HepG2 (cell line): Measurements from ENCODE around the gene HDGF. TPM values are rescaled to one million over a fixed set of nuclear protein-coding genes. Genes with fewer than 3 reads are reported as not detected.

Source experiments
- ATAC-seq: fragments of 200-7000 bp; cut with Tn5 transposase; 3 replicates; pipeline ENCODE4 v1.9.1; 2020; ENCODE audit warnings: mild to moderate bottlenecking, moderate library complexity
- BruUV-seq: library from RNA; stranded (reverse); fragments of 400-500 nt; replicated peaks from 2 replicates; lab custom pipeline; 2021; lab: Mats Ljungman, UMichigan
- CTCF ChIA-PET: fragments of 300-600 bp; formaldehyde crosslinking; extraction: SDS; loops from one replicate; lab custom pipeline; 2021; ENCODE audit warnings: low total read pairs, inconsistent platforms, low intra/inter-chr PET ratio; lab: Yijun Ruan, JAX
- POLR2A ChIA-PET: fragments of 350-600 bp; sonication (Branson Sonifier 250); formaldehyde crosslinking; loops from one replicate; lab custom pipeline; 2020; ENCODE audit warnings: antibody characterized with exemption, inconsistent platforms; lab: Yijun Ruan, JAX
- DNase-seq: peaks from one replicate; pipeline ENCODE4 v3.0.0-alpha.2; 2015; ENCODE audit warnings: low spot score
- FAIRE-seq: peaks from 3 replicates; lab custom pipeline; 2011; peaks lifted over from hg19 to GRCh38; lab: Jason Lieb, UNC
- H2AFZ ChIP-seq: one replicate; pipeline ENCODE4 v1.6.1; 2011; ENCODE audit warnings: low read length, inconsistent platforms
- H3K27ac ChIP-seq: fragments of 300-600 bp; 3 replicates; pipeline ENCODE4 v1.8.0; 2011; ENCODE audit warnings: mixed run types, mild to moderate bottlenecking, mixed read lengths, low read length, inconsistent platforms; ENCODE audit not compliant: insufficient read depth; ENCODE audit errors: extremely low read length
- H3K27me3 ChIP-seq, 2 experiments: fragments of 200-600 bp in 1 of 2; 2 replicates in 1 of 2; 3 replicates in 1 of 2; pipeline versions ENCODE4 v1.6.0 to v1.8.0; 2011; ENCODE audit warnings: low read length in 2 of 2, mild to moderate bottlenecking in 2 of 2, moderate library complexity in 2 of 2, inconsistent platforms in 1 of 2; ENCODE audit not compliant: insufficient read depth in 2 of 2, control insufficient read depth in 1 of 2
- H3K36me3 ChIP-seq, 2 experiments: fragments of 200-600 bp in 1 of 2; replicated peaks in 1 of 2; 2 replicates in 1 of 2; 3 replicates in 1 of 2; pipeline versions ENCODE4 v1.5.1 to v1.8.0; 2011; ENCODE audit warnings: low read length in 2 of 2, inconsistent platforms in 1 of 2; ENCODE audit not compliant: insufficient read depth in 2 of 2, control insufficient read depth in 1 of 2
- H3K4me1 ChIP-seq: 2 replicates; pipeline ENCODE4 v1.5.1; 2012; ENCODE audit warnings: low read length, inconsistent platforms; ENCODE audit not compliant: insufficient read depth
- H3K4me2 ChIP-seq: 2 replicates; pipeline ENCODE4 v1.6.0; 2011; ENCODE audit warnings: low read depth, low read length, inconsistent platforms
- H3K4me3 ChIP-seq, 3 experiments: fragments of 200-600 bp in 1 of 3; sonication (generic), shearing (Covaris generic) in 1 of 3; replicated peaks in 1 of 3; 2 replicates each; pipeline ENCODE4 v1.5.1; 2011 to 2016; ENCODE audit warnings: low read length in 3 of 3, inconsistent platforms in 2 of 3, low read depth in 2 of 3, mild to moderate bottlenecking in 2 of 3, control low read depth in 1 of 3, mixed read lengths in 1 of 3; ENCODE audit not compliant: insufficient read depth in 1 of 3
- H3K79me2 ChIP-seq: one replicate; pipeline ENCODE4 v1.6.1; 2011; ENCODE audit warnings: low read length, inconsistent platforms; ENCODE audit not compliant: insufficient read depth
- H3K9ac ChIP-seq: 2 replicates; pipeline ENCODE4 v1.6.0; 2011; ENCODE audit warnings: mild to moderate bottlenecking, low read depth, low read length, inconsistent platforms; ENCODE audit not compliant: insufficient read depth
- H3K9me3 ChIP-seq: 2 replicates; pipeline ENCODE4 v1.5.1; 2012; ENCODE audit warnings: mild to moderate bottlenecking, low read length
- H4K20me1 ChIP-seq: 2 replicates; pipeline ENCODE4 v1.6.0; 2011; ENCODE audit warnings: inconsistent platforms, mild to moderate bottlenecking, low read length, moderate library complexity; ENCODE audit not compliant: insufficient read depth
- CREB1 ChIP-seq, 2 experiments: fragments of 450-650 bp in 1 of 2; IDR thresholded peaks; 2 replicates each; pipeline ENCODE4 v1.6.1; 2016 to 2017; ENCODE audit warnings: control low read depth in 1 of 2, mild to moderate bottlenecking in 1 of 2, missing compliant biosample characterization in 1 of 2, missing genetic modification characterization in 1 of 2
- E2F2 ChIP-seq: sonication (generic); formaldehyde crosslinking; IDR thresholded peaks from 2 replicates; pipeline ENCODE4 v1.4.0; 2020; ENCODE audit warnings: missing genetic modification reagents, borderline replicate concordance
- IKZF4 ChIP-seq: sonication (generic); formaldehyde crosslinking; IDR thresholded peaks from 2 replicates; pipeline ENCODE4 v1.5.1; 2020; ENCODE audit warnings: borderline replicate concordance, mild to moderate bottlenecking, low read depth, missing genetic modification reagents; ENCODE audit errors: not compliant biosample characterization
- ISL2 ChIP-seq: sonication (generic); formaldehyde crosslinking; IDR thresholded peaks from 2 replicates; pipeline ENCODE4 v1.5.0; 2020; ENCODE audit warnings: missing genetic modification reagents
- JUN ChIP-seq: sonication (generic); formaldehyde crosslinking; IDR thresholded peaks from 2 replicates; pipeline ENCODE4 v1.4.0; 2020; ENCODE audit warnings: mild to moderate bottlenecking, missing genetic modification reagents
- KLF13 ChIP-seq: sonication (generic); formaldehyde crosslinking; IDR thresholded peaks from 2 replicates; pipeline ENCODE4 v1.4.0; 2020; ENCODE audit warnings: mild to moderate bottlenecking, missing genetic modification reagents
- MAF1 ChIP-seq: sonication (generic); formaldehyde crosslinking; IDR thresholded peaks from 2 replicates; pipeline ENCODE4 v1.5.0; 2020; ENCODE audit warnings: missing genetic modification reagents, borderline replicate concordance
- NFYC ChIP-seq: IDR thresholded peaks from 2 replicates; pipeline ENCODE4 v1.6.1; 2016; ENCODE audit warnings: missing genetic modification reagents, missing compliant biosample characterization
- SRSF4 ChIP-seq: fragments of 200-400 bp; formaldehyde crosslinking; IDR thresholded peaks from one replicate; pipeline ENCODE4 v1.6.1; 2018; ENCODE audit warnings: mild to moderate bottlenecking, low read depth, low read length, moderate library complexity; ENCODE audit not compliant: poor library complexity, severe bottlenecking
- TCF7 ChIP-seq: sonication (generic); IDR thresholded peaks from 2 replicates; pipeline ENCODE4 v1.6.1; 2016; ENCODE audit warnings: antibody characterized with exemption, low read depth
- ZFYVE20 ChIP-seq: sonication (generic); formaldehyde crosslinking; IDR thresholded peaks from 2 replicates; pipeline ENCODE4 v1.8.0; 2023; ENCODE audit warnings: low read depth, mild to moderate bottlenecking, moderate library complexity, missing genetic modification reagents, borderline replicate concordance
- ZNF101 ChIP-seq: sonication (generic); formaldehyde crosslinking; IDR thresholded peaks from 2 replicates; pipeline ENCODE4 v1.4.0; 2020; ENCODE audit warnings: mild to moderate bottlenecking, low read depth, missing genetic modification reagents, borderline replicate concordance
- ZNF136 ChIP-seq: sonication (generic); formaldehyde crosslinking; IDR thresholded peaks from 2 replicates; pipeline ENCODE4 v1.8.1; 2022; ENCODE audit warnings: low read depth, mild to moderate bottlenecking, moderate library complexity, missing genetic modification reagents
- ZNF383 ChIP-seq: sonication (generic); formaldehyde crosslinking; IDR thresholded peaks from 2 replicates; pipeline ENCODE4 v1.4.0; 2020; ENCODE audit warnings: missing genetic modification reagents, mild to moderate bottlenecking, borderline replicate concordance
- ZNF563 ChIP-seq: sonication (generic); formaldehyde crosslinking; IDR thresholded peaks from 2 replicates; pipeline ENCODE4 v1.8.0; 2022; ENCODE audit warnings: mild to moderate bottlenecking, moderate library complexity, missing genetic modification reagents
- in situ Hi-C: cut with HindIII; loops from 2 replicates; pipeline ENCODE4 v1.10.0; 2017; ENCODE audit warnings: low pct_unique_long_range_greater_than_20kb; ENCODE audit not compliant: extremely low pct_ligation_motif_present
- intact Hi-C: fragments of 100-400 bp; cut with micrococcal nuclease; formaldehyde crosslinking; loops from one replicate; pipeline ENCODE4 v1.10.0; 2022; ENCODE audit not compliant: unreplicated experiment
- polyA plus RNA-seq, 8 experiments: library from polyadenylated mRNA; depleted of rRNA in 3 of 8; stranded (reverse) in 7 of 8; unstranded in 1 of 8; fragments of >200 nt; fragmentation: Illumina TruSeq in 4 of 8; extraction: Trizol in 4 of 8; gene quantifications; 2 replicates each; pipeline versions ENCODE4 v1.2.1 to v1.2.3, GENCODE V29; 2011 to 2016; ENCODE audit warnings: low read depth in 4 of 8, missing spikeins in 1 of 8, mixed read lengths in 1 of 8; ENCODE audit not compliant: insufficient read depth in 1 of 8
- total RNA-seq, 5 experiments: library from RNA; depleted of rRNA; stranded (reverse); fragments of >200 nt; fragmentation: Illumina TruSeq; extraction: Trizol; gene quantifications; 2 replicates each; pipeline ENCODE4 v1.2.3, GENCODE V29; 2016; ENCODE audit warnings: low read depth in 1 of 5
- TF ChIP-seq, protein P1 (sequence below): IDR thresholded peaks from 2 replicates; pipeline ENCODE4 v1.6.1; 2018; ENCODE audit warnings: missing genetic modification reagents, mild to moderate bottlenecking, missing compliant biosample characterization
- TF ChIP-seq, protein P2 (sequence below): IDR thresholded peaks from 2 replicates; pipeline ENCODE4 v1.4.0; 2020; ENCODE audit warnings: mild to moderate bottlenecking, missing genetic modification reagents

Gene HDGF
- total and polyA plus RNA-seq, 2 of the 13 experiments (the other 11 are each of a cell fraction or from before 2014, with no cell fraction given) = 156 to 196 TPM

DNA sequence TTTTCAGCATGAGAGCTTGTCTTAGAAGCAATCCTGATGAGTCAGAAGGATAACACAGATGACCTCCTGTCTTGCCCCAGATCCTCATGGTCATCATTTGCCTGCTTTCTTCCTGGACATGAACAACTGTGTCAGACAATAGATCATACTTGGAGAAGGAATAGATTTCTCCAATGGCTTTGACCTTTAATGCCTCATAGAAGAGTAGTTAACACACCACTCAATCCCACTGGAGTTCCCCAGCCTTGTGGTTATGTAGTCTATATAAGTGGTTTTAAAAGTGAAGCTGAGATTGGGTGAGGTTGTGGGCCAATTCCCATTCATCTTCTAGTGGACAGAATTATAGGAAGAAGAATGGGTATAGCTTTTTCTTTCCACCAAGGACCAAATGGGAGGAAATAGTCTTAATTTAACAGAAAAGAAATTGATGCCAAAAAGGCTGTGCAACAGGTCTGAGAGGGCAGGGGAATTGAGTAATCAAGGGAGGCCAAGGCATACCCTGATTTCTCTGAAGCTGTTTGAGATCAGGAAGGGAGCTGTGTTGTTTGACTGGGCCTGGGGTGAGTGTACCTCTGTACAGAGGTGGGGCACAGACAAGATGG is 30.2 kb upstream of the HDGF start:
- H3K27ac ChIP-seq = no peak overlapping the region
- POLR2A ChIA-PET = interaction anchor here (1.4 kb wide), 1 partner anchor 15 kb away, joined by 4 read pairs; the partner anchor contains the start of gene PRCC
- in situ Hi-C loops (no loop called here), intact Hi-C loops (no loop called here)
- no peak overlapping the region for H3K4me3 ChIP-seq
- H3K9ac ChIP-seq = no peak overlapping the region
- H3K4me1 ChIP-seq = no peaks in the 10 kb centered on the region
- no peaks in the 10 kb centered on the region for H3K27me3 ChIP-seq
- DNase-seq (no peak), ATAC-seq (no peak), FAIRE-seq (no peak)
- CTCF ChIA-PET = no interaction called here
- H2AFZ ChIP-seq = no peak overlapping the region
- H3K9me3 ChIP-seq = no peaks in the 10 kb centered on the region
- TSS peak; percentile 25 for BruUV-seq
- H3K79me2 ChIP-seq = peaks cover 37% of the 10 kb centered on the region
- H3K4me2 ChIP-seq = no peak overlapping the region
- H3K36me3 ChIP-seq = peaks cover 21 to 64% of the 10 kb centered on the region in 2 experiments; a peak in 4 of 5 replicates
- TF ChIP-seq, protein P1, sequence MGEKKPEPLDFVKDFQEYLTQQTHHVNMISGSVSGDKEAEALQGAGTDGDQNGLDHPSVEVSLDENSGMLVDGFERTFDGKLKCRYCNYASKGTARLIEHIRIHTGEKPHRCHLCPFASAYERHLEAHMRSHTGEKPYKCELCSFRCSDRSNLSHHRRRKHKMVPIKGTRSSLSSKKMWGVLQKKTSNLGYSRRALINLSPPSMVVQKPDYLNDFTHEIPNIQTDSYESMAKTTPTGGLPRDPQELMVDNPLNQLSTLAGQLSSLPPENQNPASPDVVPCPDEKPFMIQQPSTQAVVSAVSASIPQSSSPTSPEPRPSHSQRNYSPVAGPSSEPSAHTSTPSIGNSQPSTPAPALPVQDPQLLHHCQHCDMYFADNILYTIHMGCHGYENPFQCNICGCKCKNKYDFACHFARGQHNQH (CRISPR knock-in tag) = no peak
- TF ChIP-seq TCF7 (no peak), ISL2 (CRISPR knock-in tag) (no peak), ZNF563 (CRISPR knock-in tag) (no peak), NFYC (no peak), E2F2 (CRISPR knock-in tag) (no peak), ZNF136 (no peak), MAF1 (no peak), CREB1 (IDR thresholded peaks at IDR 0.05) (no peak), CREB1 (CRISPR knock-in tag; IDR thresholded peaks at IDR 0.05) (no peak), KLF13 (CRISPR knock-in tag) (no peak), IKZF4 (CRISPR knock-in tag) (no peak), JUN (no peak), SRSF4 (no peak), ZNF101 (CRISPR knock-in tag) (no peak), ZNF383 (no peak), ZFYVE20 (no peak)
- TF ChIP-seq, protein P2, sequence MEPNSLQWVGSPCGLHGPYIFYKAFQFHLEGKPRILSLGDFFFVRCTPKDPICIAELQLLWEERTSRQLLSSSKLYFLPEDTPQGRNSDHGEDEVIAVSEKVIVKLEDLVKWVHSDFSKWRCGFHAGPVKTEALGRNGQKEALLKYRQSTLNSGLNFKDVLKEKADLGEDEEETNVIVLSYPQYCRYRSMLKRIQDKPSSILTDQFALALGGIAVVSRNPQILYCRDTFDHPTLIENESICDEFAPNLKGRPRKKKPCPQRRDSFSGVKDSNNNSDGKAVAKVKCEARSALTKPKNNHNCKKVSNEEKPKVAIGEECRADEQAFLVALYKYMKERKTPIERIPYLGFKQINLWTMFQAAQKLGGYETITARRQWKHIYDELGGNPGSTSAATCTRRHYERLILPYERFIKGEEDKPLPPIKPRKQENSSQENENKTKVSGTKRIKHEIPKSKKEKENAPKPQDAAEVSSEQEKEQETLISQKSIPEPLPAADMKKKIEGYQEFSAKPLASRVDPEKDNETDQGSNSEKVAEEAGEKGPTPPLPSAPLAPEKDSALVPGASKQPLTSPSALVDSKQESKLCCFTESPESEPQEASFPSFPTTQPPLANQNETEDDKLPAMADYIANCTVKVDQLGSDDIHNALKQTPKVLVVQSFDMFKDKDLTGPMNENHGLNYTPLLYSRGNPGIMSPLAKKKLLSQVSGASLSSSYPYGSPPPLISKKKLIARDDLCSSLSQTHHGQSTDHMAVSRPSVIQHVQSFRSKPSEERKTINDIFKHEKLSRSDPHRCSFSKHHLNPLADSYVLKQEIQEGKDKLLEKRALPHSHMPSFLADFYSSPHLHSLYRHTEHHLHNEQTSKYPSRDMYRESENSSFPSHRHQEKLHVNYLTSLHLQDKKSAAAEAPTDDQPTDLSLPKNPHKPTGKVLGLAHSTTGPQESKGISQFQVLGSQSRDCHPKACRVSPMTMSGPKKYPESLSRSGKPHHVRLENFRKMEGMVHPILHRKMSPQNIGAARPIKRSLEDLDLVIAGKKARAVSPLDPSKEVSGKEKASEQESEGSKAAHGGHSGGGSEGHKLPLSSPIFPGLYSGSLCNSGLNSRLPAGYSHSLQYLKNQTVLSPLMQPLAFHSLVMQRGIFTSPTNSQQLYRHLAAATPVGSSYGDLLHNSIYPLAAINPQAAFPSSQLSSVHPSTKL (CRISPR knock-in tag) = no peak
- TF ChIP-seq, all 625 proteins: peak for 0
- H4K20me1 ChIP-seq = 0 out of 2 replicates have a peak, but pooled peaks cover 2% of the 10 kb centered on the region
